HEK293 (cell line): Measurements from ENCODE around the gene RIC8A.

Experiments used
- CTCF ChIA-PET: fragments of 350-600 bp; formaldehyde crosslinking; extraction: SDS; loops from one replicate; lab custom pipeline; 2021; ENCODE audit warnings: antibody characterized with exemption; lab: Yijun Ruan, JAX
- POLR2A ChIA-PET: fragments of 300-600 bp; formaldehyde crosslinking; extraction: SDS; loops from one replicate; lab custom pipeline; 2020; ENCODE audit warnings: antibody characterized with exemption, inconsistent platforms; lab: Yijun Ruan, JAX
- H3K27ac ChIP-seq: fragments of 200-500 bp; sonication (Bioruptor generic); 2 replicates; pipeline ENCODE4 v1.5.1; 2014; ENCODE audit warnings: low read depth, low read length, control low read depth, inconsistent platforms; ENCODE audit errors: extremely low read depth
- H3K36me3 ChIP-seq, 2 experiments: fragments of 200-500 bp in 1 of 2; sonication (Bioruptor generic) in 1 of 2; 1 replicate in 1 of 2; 2 replicates in 1 of 2; pipeline ENCODE4 v1.5.1; 2014 to 2017; ENCODE audit warnings: inconsistent platforms in 2 of 2, low read length in 2 of 2; ENCODE audit not compliant: control insufficient read depth in 2 of 2, insufficient read depth in 1 of 2
- H3K4me1 ChIP-seq: fragments of 200-500 bp; sonication (Bioruptor generic); 2 replicates; pipeline ENCODE4 v1.5.1; 2014; ENCODE audit warnings: mild to moderate bottlenecking, low read length, inconsistent platforms; ENCODE audit not compliant: control insufficient read depth, insufficient read depth
- H3K4me3 ChIP-seq: 2 replicates; pipeline ENCODE4 v1.5.1; 2011; ENCODE audit warnings: low read depth, mild to moderate bottlenecking, control low read depth, low read length, moderate library complexity
- H3K9me3 ChIP-seq: fragments of 200-500 bp; sonication (Bioruptor generic); 2 replicates; pipeline ENCODE4 v1.5.1; 2014; ENCODE audit warnings: low read depth, low read length, inconsistent platforms; ENCODE audit not compliant: control insufficient read depth, insufficient read depth
- IKZF3 ChIP-seq: fragments of 450-650 bp; IDR thresholded peaks from 2 replicates; pipeline ENCODE4 v1.5.0; 2018; ENCODE audit warnings: missing biosample characterization, mild to moderate bottlenecking, missing genetic modification characterization, moderate library complexity
- MZF1 ChIP-seq: fragments of 450-650 bp; formaldehyde crosslinking; IDR thresholded peaks from 2 replicates; pipeline ENCODE4 v1.5.1; 2017; ENCODE audit warnings: missing biosample characterization, missing genetic modification characterization, borderline replicate concordance
- PRDM6 ChIP-seq: fragments of 450-650 bp; formaldehyde crosslinking; IDR thresholded peaks from 2 replicates; pipeline ENCODE4 v1.5.1; 2017; ENCODE audit warnings: missing biosample characterization, missing genetic modification characterization
- REST ChIP-seq: fragments of 450-650 bp; formaldehyde crosslinking; IDR thresholded peaks from 2 replicates; pipeline ENCODE4 v1.5.1; 2016; ENCODE audit warnings: missing biosample characterization, missing genetic modification characterization
- SETDB1 ChIP-seq: IDR thresholded peaks from one replicate; pipeline ENCODE4 v1.6.1; 2017; ENCODE audit warnings: mild to moderate bottlenecking, low read length, moderate library complexity, mixed read lengths; ENCODE audit not compliant: insufficient read length
- SP2 ChIP-seq: fragments of 450-650 bp; formaldehyde crosslinking; IDR thresholded peaks from 2 replicates; pipeline ENCODE4 v1.5.1; 2016; ENCODE audit warnings: missing biosample characterization, missing genetic modification characterization
- TRIM28 ChIP-seq: IDR thresholded peaks from 2 replicates; pipeline ENCODE4 v1.6.1; 2011; ENCODE audit warnings: low read length, control low read depth, borderline replicate concordance
- ZBTB10 ChIP-seq: fragments of 450-650 bp; formaldehyde crosslinking; IDR thresholded peaks from 2 replicates; pipeline ENCODE4 v1.5.1; 2016; ENCODE audit warnings: missing biosample characterization, missing genetic modification characterization
- ZBTB17 ChIP-seq: fragments of 450-650 bp; formaldehyde crosslinking; IDR thresholded peaks from 2 replicates; pipeline ENCODE4 v1.5.1; 2016; ENCODE audit warnings: missing biosample characterization, missing genetic modification characterization
- ZNF529 ChIP-seq: fragments of 450-650 bp; formaldehyde crosslinking; IDR thresholded peaks from 2 replicates; pipeline ENCODE4 v1.5.1; 2017; ENCODE audit warnings: missing genetic modification characterization, missing biosample characterization; ENCODE audit not compliant: insufficient replicate concordance
- ZNF549 ChIP-seq: fragments of 450-650 bp; IDR thresholded peaks from 2 replicates; pipeline ENCODE4 v1.5.1; 2018; ENCODE audit warnings: missing biosample characterization, missing genetic modification characterization, mild to moderate bottlenecking, inconsistent platforms, moderate library complexity
- ZNF561 ChIP-seq: fragments of 450-650 bp; IDR thresholded peaks from 2 replicates; pipeline ENCODE4 v1.5.1; 2018; ENCODE audit warnings: missing biosample characterization, missing genetic modification characterization, borderline replicate concordance
- ZNF585B ChIP-seq: fragments of 450-650 bp; formaldehyde crosslinking; IDR thresholded peaks from 2 replicates; pipeline ENCODE4 v1.5.1; 2016; ENCODE audit warnings: missing biosample characterization, missing genetic modification characterization
- ZNF645 ChIP-seq: fragments of 450-650 bp; formaldehyde crosslinking; IDR thresholded peaks from 2 replicates; pipeline ENCODE4; 2016; ENCODE audit warnings: missing biosample characterization, missing genetic modification characterization
- ZNF654 ChIP-seq: fragments of 450-650 bp; formaldehyde crosslinking; IDR thresholded peaks from 2 replicates; pipeline ENCODE4 v1.5.1; 2016; ENCODE audit warnings: low read depth, missing biosample characterization, missing genetic modification characterization
- ZNF785 ChIP-seq: fragments of 450-650 bp; formaldehyde crosslinking; IDR thresholded peaks from 2 replicates; pipeline ENCODE4 v1.5.1; 2016; ENCODE audit warnings: missing biosample characterization, missing genetic modification characterization
- ZNF792 ChIP-seq: fragments of 450-650 bp; formaldehyde crosslinking; IDR thresholded peaks from 2 replicates; pipeline ENCODE4 v1.5.1; 2016; ENCODE audit warnings: missing biosample characterization, missing genetic modification characterization
- ZSCAN30 ChIP-seq: fragments of 450-650 bp; IDR thresholded peaks from 2 replicates; pipeline ENCODE4 v1.5.1; 2018; ENCODE audit warnings: missing biosample characterization, mild to moderate bottlenecking, missing genetic modification characterization, moderate library complexity

The RIC8A gene

GRCh38 chr11:259413-259812 is 51.9 kb downstream of the RIC8A start:
- Histone ChIP-seq H3K9me3 (no peaks in the 10 kb centered on the region), H3K27ac (no peak overlapping the region), H3K4me1 (no peaks in the 10 kb centered on the region), H3K4me3 (no peak overlapping the region), H3K36me3 (no peaks in the 10 kb centered on the region)
- CTCF ChIA-PET: interaction anchor here (0.6 to 3.3 kb wide), 2 partner anchors 8 to 9 kb away, joined by 4 to 30 read pairs; no protein-coding TSS in a partner anchor
- no peak for TF ChIP-seq MZF1 (tag by site-specific recombination)
- TF ChIP-seq ZNF645: no peak
- no peak for TF ChIP-seq ZNF654
- TF ChIP-seq ZNF792 (tag by site-specific recombination): no peak
- no peak for TF ChIP-seq ZSCAN30 (tag by site-specific recombination)
- no peak for TF ChIP-seq SP2 (tag by site-specific recombination)
- no peak for TF ChIP-seq REST (tag by site-specific recombination)
- TF ChIP-seq ZBTB17 (tag by site-specific recombination): no peak
- TF ChIP-seq ZNF785 (tag by site-specific recombination): no peak
- no peak for TF ChIP-seq ZNF585B (tag by site-specific recombination)
- TF ChIP-seq IKZF3: no peak
- TF ChIP-seq ZNF561: no peak
- TF ChIP-seq TRIM28: no peak
- no peak for TF ChIP-seq ZNF529 (tag by site-specific recombination)
- no peak for TF ChIP-seq ZBTB10 (tag by site-specific recombination)
- TF ChIP-seq ZNF549 (tag by site-specific recombination): no peak
- POLR2A ChIA-PET: no interaction called here

GRCh38 chr11:261624-262023 is 54.1 kb downstream of the RIC8A start:
- no peak overlapping the region for H3K4me3 ChIP-seq
- H3K27ac ChIP-seq: no peak overlapping the region
- H3K4me1 ChIP-seq: no peaks in the 10 kb centered on the region
- no peaks in the 10 kb centered on the region for H3K36me3 ChIP-seq
- TF ChIP-seq SETDB1: peak; percentile 37
- TF ChIP-seq PRDM6 (tag by site-specific recombination): no peak
- CTCF ChIA-PET: interaction anchor here (0.6 to 3.3 kb wide), 3 partner anchors 11 to 103 kb away, joined by 3 to 30 read pairs (median 3); no protein-coding TSS in a partner anchor
- no peaks in the 10 kb centered on the region for H3K9me3 ChIP-seq
- POLR2A ChIA-PET: no interaction called here
